ENCODE data around the gene PTPRN2.

PTPRN2 gene

DNA sequence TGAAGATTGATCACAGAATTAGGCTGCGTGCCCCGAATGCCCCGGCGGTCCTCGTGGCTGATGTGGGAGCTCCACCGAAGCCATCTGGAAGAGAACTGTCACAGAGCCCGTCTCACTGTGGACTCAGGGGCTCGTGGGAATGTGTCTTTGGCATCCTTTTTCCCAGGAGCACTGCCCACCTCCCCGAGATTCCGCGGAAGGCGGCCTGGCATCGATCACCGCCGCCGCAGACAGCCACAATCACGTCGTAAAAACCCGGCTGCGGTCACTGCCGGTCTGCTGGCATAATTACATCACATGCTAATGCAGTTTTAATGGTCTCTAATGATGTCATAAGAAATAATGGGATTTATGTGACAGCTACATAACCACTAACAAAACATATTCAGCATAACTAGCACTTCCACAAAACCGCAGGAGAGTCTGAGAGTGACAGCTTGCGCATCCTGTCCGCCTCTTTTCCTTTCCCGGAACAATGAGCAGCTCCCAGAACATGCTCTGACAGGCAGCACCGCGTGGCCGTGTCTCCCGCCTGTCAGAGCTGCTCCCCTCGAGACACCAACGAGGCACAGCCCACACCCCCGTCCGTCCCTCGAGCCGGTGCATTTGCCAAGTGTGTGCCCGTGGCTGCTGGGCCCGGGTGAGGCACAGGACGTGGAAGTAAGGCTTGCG is 490.0 kb downstream of the PTPRN2 start:
- DNase-seq = no peak

- DNase-seq = no peak
Measured at GRCh38 chr7:158097106-158097452, 490.5 kb downstream of the PTPRN2 start.

GRCh38 chr7:158096582-158096981 is 491.0 kb downstream of the PTPRN2 start:
- no peak for DNase-seq

- no peak for DNase-seq
Measured at GRCh38 chr7:158094671-158095226, 492.9 kb downstream of the PTPRN2 start.

DNA sequence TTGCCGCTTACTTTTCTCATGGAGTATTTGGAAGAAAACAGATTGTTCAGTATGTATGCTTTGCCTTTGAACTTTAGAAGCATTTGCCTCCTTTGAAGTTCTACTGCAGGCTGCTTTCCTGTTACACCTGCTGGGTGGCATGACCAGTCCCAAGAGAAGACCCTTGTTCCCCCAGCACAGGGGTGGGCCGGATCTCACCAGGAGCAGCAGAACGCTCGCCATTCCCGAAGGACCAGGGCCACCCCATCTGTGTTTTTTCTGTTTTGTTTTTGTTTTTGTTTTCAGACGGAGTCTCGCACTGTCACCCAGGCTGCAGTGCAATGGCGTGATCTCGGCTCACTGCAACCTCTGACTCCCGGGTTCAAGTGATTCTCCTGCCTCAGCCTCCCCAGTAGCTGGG is 493.6 kb downstream of the PTPRN2 start:
- no peak for DNase-seq

- no peak for DNase-seq
Measured at GRCh38 chr7:158093156-158093796, 494.3 kb downstream of the PTPRN2 start.

- DNase-seq = no peak
Measured at GRCh38 chr7:158087196-158087595, 500.4 kb downstream of the PTPRN2 start.

DNA sequence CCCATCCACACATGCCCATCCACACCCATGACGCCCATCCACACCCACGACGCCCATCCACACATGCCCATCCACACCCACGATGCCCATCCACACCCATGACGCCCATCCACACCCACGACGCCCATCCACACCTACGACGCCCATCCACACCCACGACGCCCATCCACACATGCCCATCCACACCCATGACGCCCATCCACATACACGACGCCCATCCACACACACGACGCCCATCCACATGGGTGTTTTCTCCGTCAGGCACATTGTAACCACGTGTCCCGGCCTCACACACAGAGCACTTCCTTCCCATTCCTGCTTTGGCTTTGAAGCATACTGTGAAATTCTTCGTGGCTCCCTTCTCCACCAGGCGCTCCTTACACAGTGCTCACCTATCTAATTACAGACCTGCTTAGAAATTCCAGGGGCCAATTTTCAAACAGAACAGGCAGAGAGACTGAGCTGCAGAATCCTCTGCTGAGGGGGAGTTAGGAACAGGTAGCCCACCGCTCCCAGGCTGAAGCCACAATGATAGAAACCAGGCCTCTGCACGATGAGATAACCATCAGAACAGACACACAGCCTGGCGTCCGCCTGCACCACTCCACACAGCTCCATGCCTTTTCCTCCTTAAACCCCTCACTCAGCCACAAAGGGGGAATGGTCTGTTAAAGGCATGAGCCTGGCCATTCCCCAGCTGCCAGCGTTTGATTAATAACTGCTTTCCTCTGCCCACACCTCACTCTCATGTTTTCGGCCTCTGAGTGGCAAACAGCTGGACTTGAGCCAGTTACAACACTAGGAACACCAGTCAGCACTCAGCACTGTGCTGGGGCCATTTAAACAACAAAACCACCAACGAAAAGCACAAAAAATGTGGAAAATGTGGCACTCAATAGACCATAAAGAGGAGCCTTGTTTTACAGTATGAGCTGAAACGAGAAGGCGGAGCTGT is 501.6 kb downstream of the PTPRN2 start:
- DNase-seq = no peak

GRCh38 chr7:158084555-158084954 is 503.1 kb downstream of the PTPRN2 start:
- DNase-seq = no peak

- no peak for DNase-seq
Measured at GRCh38 chr7:158083526-158084310, 503.9 kb downstream of the PTPRN2 start.

DNA sequence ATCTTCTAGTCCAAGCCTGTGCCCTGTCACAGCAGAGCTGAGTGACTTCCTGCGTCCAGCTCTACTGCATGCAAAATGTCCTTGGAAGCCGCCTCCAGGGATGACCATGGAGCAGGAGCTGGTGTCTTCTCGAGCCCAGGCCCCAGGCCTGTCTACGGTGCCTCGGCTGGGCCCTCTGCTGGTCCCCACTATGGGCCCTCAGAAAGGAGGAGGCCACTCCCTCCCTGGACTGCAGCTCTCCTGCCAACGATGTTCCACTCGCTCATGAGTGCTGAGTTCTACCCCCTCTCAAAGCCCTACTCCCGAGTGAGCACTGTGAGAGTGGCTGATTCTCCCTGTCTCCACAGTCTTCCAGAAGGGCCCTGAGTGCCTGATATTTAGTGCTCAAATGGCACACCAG is 504.9 kb downstream of the PTPRN2 start:
- DNase-seq = no peak

- no peak for DNase-seq
Measured at GRCh38 chr7:158080899-158081445, 506.7 kb downstream of the PTPRN2 start.

DNA sequence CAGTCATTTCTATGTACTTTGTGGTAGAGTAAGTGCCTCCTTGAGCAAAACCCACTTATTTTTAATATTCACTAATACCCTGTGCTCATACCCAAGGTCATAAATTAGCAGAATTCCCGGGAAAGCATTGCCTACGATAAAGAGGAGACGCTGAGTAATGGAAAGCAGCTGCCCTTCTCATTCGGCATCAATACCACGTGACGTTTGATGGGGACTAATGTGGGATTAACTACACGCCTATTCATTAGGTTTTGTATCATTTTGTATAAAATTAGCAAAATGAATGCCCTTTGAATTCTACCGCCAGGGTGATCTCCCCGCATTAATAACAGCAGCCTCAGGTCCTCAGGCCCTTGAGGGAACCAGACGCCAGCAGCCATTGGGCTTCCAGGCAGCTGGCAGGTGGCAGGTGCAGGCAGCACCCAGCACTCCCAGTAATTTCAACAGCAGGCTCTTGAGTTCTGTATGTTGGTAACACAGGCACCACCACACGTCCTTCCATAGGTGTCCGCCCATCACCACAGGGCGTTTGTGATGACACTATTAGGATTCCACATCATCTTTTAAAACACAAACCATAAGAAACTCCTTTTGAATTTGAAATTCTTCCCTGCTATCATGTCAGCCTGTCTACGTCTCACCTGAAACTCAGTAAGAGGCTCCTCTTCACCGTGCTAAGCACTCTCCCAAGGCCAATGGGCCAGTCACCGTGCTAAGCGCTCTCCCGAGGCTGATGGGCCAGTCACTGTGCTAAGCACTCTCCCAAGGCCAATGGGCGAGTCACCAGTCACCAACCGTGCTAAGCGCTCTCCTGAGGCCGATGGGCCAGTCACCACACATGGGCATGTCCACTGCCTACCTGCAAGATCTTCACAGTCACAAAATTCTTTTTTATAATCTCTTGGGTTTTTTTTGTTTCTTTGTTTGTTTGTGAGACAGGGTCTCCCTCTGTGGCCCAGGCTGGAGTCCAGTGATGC is 509.4 kb downstream of the PTPRN2 start:
- no peak for DNase-seq

DNA sequence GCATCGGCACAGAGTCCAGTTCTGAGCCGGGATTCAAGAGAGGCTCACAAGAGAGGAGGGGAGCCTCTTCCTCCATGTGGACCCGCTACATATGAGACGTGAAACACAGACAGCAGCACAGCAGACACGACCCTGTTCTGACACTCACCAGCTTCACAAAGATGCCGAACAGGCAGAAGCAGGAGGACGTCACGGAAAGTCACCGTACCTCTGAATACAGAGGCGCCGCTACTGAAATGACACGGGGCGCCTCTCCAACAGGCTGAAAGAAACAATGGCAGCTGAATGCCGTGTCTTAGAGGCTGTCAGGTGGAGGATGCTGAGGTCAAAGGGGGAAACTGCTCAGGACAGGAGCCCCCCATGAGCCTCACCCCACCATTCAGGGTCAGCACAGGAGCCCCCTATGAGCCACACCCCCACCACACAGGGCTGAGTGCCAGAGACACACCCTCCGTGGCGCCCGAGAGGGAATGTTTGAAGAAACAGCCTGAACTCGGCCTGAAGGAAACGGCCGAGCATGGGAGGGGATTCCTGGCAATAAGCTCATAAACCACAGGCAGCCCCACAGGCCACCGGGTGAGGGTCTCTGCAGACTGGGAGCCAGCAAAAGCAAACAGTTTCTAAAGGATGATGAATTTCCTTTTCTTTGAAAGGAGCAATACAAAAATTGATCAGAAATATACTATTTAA is 510.3 kb downstream of the PTPRN2 start:
- DNase-seq = no peak

GRCh38 chr7:158076656-158077055 is 511.0 kb downstream of the PTPRN2 start:
- no peak for DNase-seq

- no peak for DNase-seq
Measured at GRCh38 chr7:158076215-158076614, 511.4 kb downstream of the PTPRN2 start.

- DNase-seq = no peak
Measured at GRCh38 chr7:158075633-158076001, 512.0 kb downstream of the PTPRN2 start.

DNA sequence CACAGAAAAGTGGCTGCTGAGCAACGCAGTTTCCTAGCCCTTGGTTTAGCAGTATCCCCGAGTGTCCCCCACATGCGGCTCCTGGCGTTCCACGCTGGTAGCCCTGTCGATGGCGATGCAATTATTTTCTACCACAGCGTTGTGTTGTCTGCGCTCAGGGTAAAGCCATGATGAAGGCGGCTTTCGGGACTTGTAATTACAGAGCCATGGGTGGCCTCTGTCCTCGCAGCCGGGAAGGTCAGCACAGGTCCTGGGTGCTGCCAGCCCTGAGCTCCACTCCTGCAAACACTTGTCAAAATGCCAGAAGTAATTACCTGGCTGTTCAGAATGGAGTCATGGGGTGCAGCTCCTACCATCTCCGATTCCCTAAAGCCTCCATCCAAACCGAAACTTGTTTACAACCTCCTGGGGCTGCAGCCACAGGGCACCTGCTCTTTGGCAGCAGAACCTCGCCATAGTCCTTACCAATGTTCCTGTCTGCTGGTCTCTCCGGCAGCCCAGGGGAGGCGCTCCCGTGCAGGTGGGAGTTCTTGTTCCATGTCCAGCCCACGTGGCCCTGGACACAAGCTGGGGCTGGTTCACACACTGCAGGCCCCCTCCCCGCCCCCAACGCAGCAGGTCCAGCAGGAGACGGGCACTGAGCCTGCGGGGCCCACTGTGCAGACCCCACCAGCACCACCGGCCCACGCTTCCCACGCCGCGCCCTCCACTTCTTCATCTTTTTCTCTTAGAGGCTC is 512.6 kb downstream of the PTPRN2 start:
- DNase-seq = no peak
